CD4-positive, alpha-beta T cell (primary cell): Measurements from ENCODE around the gene RNU7-1. TPM values are rescaled to one million over a fixed set of nuclear protein-coding genes. Genes with fewer than 3 reads are reported as not detected.

Experiments used
- ATAC-seq: fragments of 200-7000 bp; cut with Tn5 transposase; one replicate; pipeline ENCODE4 v1.10.0; 2022; ENCODE audit warnings: mild to moderate bottlenecking; ENCODE audit not compliant: poor library complexity
- CTCF ChIA-PET: fragments of 350-600 bp; sonication (Branson Sonifier 250); formaldehyde crosslinking; loops from one replicate; lab custom pipeline; 2021; ENCODE audit warnings: antibody characterized with exemption, inconsistent platforms; lab: Charles Lee
- POLR2A ChIA-PET: fragments of 350-600 bp; sonication (Branson Sonifier 250); formaldehyde crosslinking; loops from one replicate; lab custom pipeline; 2021; ENCODE audit warnings: antibody characterized with exemption, inconsistent platforms; lab: Charles Lee
- DNase-seq, 14 experiments: peaks; one replicate each; pipeline ENCODE4 v3.0.0-alpha.2; 2013 to 2020; ENCODE audit warnings: mixed read lengths in 2 of 14
- H3K27ac ChIP-seq, 2 donors: one replicate each; pipeline versions ENCODE4 v1.5.1 to v1.7.0; 2013; ENCODE audit warnings: low read length in 2 of 2, low read depth in 1 of 2, mild to moderate bottlenecking in 1 of 2
- H3K27me3 ChIP-seq, 2 experiments: 1 replicate in 1 of 2; 2 replicates in 1 of 2; pipeline versions ENCODE4 v1.6.1 to v1.7.0; 2013; ENCODE audit warnings: low read length in 2 of 2, control low read depth in 1 of 2, mild to moderate bottlenecking in 1 of 2, moderate library complexity in 1 of 2; ENCODE audit not compliant: insufficient read depth in 2 of 2, control insufficient read depth in 1 of 2
- H3K36me3 ChIP-seq: one replicate; pipeline ENCODE4 v1.6.1; 2013; ENCODE audit warnings: low read length, control low read depth; ENCODE audit not compliant: insufficient read depth
- H3K4me1 ChIP-seq: one replicate; pipeline ENCODE4 v1.6.1; 2013; ENCODE audit warnings: low read length, control low read depth; ENCODE audit not compliant: insufficient read depth
- H3K4me3 ChIP-seq: one replicate; pipeline ENCODE4 v1.5.1; 2013; ENCODE audit warnings: mild to moderate bottlenecking, low read length, moderate library complexity
- H3K9me3 ChIP-seq, 2 experiments: 1 replicate in 1 of 2; 2 replicates in 1 of 2; pipeline versions ENCODE4 v1.6.1 to v1.7.0; 2013; ENCODE audit warnings: low read length in 2 of 2, mild to moderate bottlenecking in 2 of 2, control low read depth in 1 of 2, moderate library complexity in 1 of 2; ENCODE audit not compliant: control insufficient read depth in 1 of 2, insufficient read depth in 1 of 2
- H3K27ac Mint-ChIP-seq: one replicate; pipeline ENCODE4 v1.8.0; 2020; ENCODE audit warnings: mixed read lengths
- H3K27me3 Mint-ChIP-seq: one replicate; pipeline ENCODE4 v1.8.0; 2021; ENCODE audit warnings: mixed read lengths
- H3K36me3 Mint-ChIP-seq: one replicate; pipeline ENCODE4 v1.8.0; 2021; ENCODE audit warnings: low read depth, mixed read lengths
- H3K4me1 Mint-ChIP-seq: one replicate; pipeline ENCODE4 v1.8.0; 2021; ENCODE audit warnings: low read depth, mixed read lengths
- H3K4me3 Mint-ChIP-seq: one replicate; pipeline ENCODE4 v1.8.0; 2020; ENCODE audit warnings: mild to moderate bottlenecking, mixed read lengths
- H3K9me3 Mint-ChIP-seq: one replicate; pipeline ENCODE4 v1.8.0; 2020; ENCODE audit warnings: mixed read lengths
- intact Hi-C, 2 experiments: fragments of 100-400 bp; cut with DNase I in 1 of 2; cut with micrococcal nuclease in 1 of 2; formaldehyde crosslinking; loops; one replicate each; pipeline versions ENCODE4 v1.15.1 to v1.9.0; 2023 to 2025; cut with DNase I, micrococcal nuclease
- total RNA-seq, 174 experiments: library from RNA in 2 of 174; stranded (reverse) in 2 of 174; gene quantifications; one replicate each; pipeline ENCODE4 v1.2.3 and lab custom pipeline; 2021 to 2026
- TF ChIP-seq, protein P1 (sequence below): fragments of 200-600 bp; IDR thresholded peaks from one replicate; pipeline ENCODE4 v1.8.0; 2022; ENCODE audit warnings: antibody characterized with exemption, mild to moderate bottlenecking

RNU7-1 gene
- total RNA-seq, 2 experiments from 2014 or later: not detected

DNA sequence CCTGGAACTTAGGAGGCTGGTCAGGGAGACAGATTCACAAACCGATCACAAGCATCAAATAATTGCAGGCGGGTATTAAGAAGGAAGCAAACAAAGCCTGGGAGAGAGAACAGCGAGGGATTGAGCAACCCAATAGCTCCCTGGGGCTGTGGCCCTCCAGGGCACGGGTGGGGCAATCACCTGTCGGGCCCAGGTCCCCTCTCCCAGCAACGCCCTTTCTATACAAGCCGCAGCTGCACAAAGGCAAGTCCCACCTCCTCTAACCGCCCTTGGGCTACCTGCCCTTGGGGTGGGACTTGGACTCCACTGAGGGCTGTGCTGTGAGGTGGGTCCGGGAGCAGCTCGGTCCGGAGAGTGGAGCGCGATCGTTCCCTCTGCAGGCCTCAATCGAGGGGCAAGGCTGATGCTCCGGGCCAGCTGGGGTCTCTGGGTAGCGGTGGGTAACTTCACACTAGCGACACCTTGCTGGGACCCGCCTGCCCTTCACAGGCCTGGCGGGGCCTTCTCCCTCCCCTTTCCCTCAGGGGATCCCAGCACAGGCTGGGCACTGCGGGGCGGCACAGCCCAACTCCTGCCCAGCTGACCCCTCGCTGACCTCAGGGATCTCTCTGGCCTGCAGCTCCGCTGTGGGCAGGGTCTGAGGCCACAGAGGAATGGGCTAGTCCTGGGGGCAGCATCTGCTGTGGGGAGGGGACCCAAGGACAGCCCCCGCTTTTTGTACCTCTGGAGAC is 18.8 kb downstream of the RNU7-1 start:
- Mint-ChIP-seq H3K4me3 (peak overlapping the region; percentile 90), H3K27ac (peak overlapping the region; percentile 97), H3K4me1 (peaks cover 66% of the 10 kb centered on the region), H3K36me3 (peaks cover 68% of the 10 kb centered on the region), H3K9me3 (no peaks in the 10 kb centered on the region), H3K27me3 (no peaks in the 10 kb centered on the region)
- CTCF ChIA-PET: interaction anchor here (1.1 to 13.3 kb wide), 6 partner anchors 15 to 71 kb away, joined by 4 to 324 read pairs (median 11); partner anchors contain the start of genes C12orf57, ENO2, LPCAT3 and LRRC23
- peak overlapping the region; percentile 29 for H3K4me3 ChIP-seq
- H3K27me3 ChIP-seq: no peaks in the 10 kb centered on the region
- H3K36me3 ChIP-seq: peaks cover 48% of the 10 kb centered on the region
- peak overlapping the region; percentile 94 to 96 for H3K27ac ChIP-seq
- peak in 1 of 14 experiments; percentile 40 for DNase-seq
- POLR2A ChIA-PET: interaction anchor here (1.6 to 16.4 kb wide), 8 partner anchors 8 to 273 kb away, joined by 4 to 963 read pairs (median 8); partner anchors contain the start of genes C12orf57, ENO2, LPCAT3 and PTPN6
- ATAC-seq: no peak
- peaks cover 78% of the 10 kb centered on the region for H3K4me1 ChIP-seq
- H3K9me3 ChIP-seq: no peaks in the 10 kb centered on the region
- intact Hi-C loops: no loop called here
- TF ChIP-seq, protein P1, sequence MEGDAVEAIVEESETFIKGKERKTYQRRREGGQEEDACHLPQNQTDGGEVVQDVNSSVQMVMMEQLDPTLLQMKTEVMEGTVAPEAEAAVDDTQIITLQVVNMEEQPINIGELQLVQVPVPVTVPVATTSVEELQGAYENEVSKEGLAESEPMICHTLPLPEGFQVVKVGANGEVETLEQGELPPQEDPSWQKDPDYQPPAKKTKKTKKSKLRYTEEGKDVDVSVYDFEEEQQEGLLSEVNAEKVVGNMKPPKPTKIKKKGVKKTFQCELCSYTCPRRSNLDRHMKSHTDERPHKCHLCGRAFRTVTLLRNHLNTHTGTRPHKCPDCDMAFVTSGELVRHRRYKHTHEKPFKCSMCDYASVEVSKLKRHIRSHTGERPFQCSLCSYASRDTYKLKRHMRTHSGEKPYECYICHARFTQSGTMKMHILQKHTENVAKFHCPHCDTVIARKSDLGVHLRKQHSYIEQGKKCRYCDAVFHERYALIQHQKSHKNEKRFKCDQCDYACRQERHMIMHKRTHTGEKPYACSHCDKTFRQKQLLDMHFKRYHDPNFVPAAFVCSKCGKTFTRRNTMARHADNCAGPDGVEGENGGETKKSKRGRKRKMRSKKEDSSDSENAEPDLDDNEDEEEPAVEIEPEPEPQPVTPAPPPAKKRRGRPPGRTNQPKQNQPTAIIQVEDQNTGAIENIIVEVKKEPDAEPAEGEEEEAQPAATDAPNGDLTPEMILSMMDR: no peak

DNA sequence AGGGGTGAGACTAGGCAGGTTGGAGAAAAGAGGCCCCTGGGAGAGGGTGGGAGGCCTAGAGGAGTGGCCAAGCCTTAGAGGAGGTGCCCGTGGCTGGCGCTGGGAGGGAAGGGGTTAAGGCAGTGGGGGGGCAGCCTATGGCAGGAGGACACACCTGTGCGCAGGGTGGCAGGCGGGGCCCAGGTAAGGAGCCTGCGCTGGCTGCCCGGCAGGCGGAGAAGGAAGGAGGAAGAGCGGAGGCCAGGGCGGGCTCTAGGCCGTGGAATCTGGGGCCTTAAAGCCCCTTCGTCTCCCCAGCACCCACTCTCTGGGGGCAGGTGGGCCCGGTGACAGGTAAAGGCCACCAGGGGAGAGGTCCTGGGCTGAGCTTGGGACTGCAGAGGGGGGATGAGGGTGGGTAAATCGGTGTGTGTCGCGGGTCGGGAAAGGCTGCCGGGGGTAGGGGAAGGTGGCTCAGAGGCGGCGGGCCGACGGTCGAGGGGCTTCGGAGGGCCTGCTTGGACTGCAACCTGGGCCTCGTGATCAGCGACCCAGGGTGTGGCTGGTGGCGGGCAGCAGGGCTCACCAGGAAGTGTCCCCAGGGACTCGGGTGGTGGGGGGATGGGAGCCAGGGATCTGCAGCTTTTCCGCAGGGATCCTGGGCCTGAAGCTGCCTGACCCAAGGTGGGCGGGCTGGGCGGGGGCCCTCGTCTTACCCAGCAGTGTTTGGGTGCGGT is 19.6 kb downstream of the RNU7-1 start:
- Histone ChIP-seq H3K4me3 (no peak overlapping the region), H3K36me3 (peaks cover 48% of the 10 kb centered on the region), H3K27ac (peak overlapping the region in 1 of 2 donors; percentile 96), H3K4me1 (peaks cover 71% of the 10 kb centered on the region), H3K27me3 (no peaks in the 10 kb centered on the region), H3K9me3 (no peaks in the 10 kb centered on the region)
- no peaks in the 10 kb centered on the region for H3K27me3 Mint-ChIP-seq
- TF ChIP-seq, protein P1: no peak
- DNase-seq (peak in 1 of 14 experiments; percentile 37), ATAC-seq (no peak)
- intact Hi-C loops: no loop called here
- ChIA-PET CTCF (interaction anchor here (0.5 to 13.3 kb wide), 3 partner anchors 15 to 154 kb away, joined by 3 to 324 read pairs (median 4); partner anchors contain the start of genes C12orf57, PTPN6 and RNU7-1), POLR2A (interaction anchor here (1.6 to 16.4 kb wide), 4 partner anchors 9 to 90 kb away, joined by 5 to 963 read pairs (median 51); partner anchors contain the start of genes C12orf57, PTPN6, RNU7-1 and SPSB2)
- no peaks in the 10 kb centered on the region for H3K9me3 Mint-ChIP-seq
- H3K4me1 Mint-ChIP-seq: peaks cover 59% of the 10 kb centered on the region
- H3K4me3 Mint-ChIP-seq: no peak overlapping the region
- H3K27ac Mint-ChIP-seq: peak overlapping the region; percentile 97
- H3K36me3 Mint-ChIP-seq: peaks cover 69% of the 10 kb centered on the region

DNA sequence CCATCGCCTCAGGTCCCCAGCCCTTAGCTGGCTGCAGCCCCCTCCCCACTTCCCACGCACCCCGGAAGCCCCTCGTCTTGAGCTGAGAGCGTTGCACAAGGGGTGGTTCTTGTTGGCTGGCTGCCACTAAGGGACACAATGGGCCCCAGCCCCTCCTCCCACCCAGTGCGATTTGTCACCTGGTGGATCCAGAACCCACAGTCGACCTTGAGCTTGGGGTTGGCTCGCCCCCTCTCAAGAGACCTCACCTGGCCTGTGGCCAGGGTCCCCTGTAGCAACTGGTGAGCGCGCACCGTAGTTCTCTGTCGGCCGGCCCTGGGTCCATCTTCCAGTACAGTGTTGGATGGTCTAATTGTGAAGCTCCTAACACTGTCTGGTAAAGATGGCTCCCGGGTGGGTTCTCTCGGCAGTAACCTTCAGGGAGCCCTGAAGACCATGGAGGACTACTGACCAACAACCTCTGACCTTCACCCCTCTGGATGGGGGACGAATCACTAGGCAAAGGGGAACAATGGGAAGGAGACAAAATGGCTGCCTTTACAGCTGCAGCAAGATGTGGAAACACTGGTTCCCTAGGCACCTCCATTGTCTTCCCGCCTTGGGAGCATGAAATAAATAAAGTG is 20.3 kb downstream of the RNU7-1 start:
- peaks cover 56% of the 10 kb centered on the region for H3K4me1 Mint-ChIP-seq
- peak in 1 of 14 experiments; percentile 36 for DNase-seq
- H3K4me3 Mint-ChIP-seq: no peak overlapping the region
- H3K27me3 ChIP-seq: no peaks in the 10 kb centered on the region
- H3K4me3 ChIP-seq: no peak overlapping the region
- H3K27ac Mint-ChIP-seq: peak overlapping the region; percentile 90
- intact Hi-C loops: loop anchor here in 1 of 2 experiments (2.0 kb wide), 1 partner anchor 95 kb away; no protein-coding TSS in a partner anchor
- CTCF ChIA-PET: interaction anchor here (0.5 to 13.3 kb wide), 6 partner anchors 16 to 154 kb away, joined by 3 to 324 read pairs (median 8); partner anchors contain the start of genes C12orf57, PTPN6 and RNU7-1
- POLR2A ChIA-PET: interaction anchor here (1.0 to 16.4 kb wide), 10 partner anchors 8 to 145 kb away, joined by 3 to 963 read pairs (median 5); partner anchors contain the start of genes ATN1, C12orf57, C1RL and PTPN6
- peaks cover 70% of the 10 kb centered on the region for H3K4me1 ChIP-seq
- no peak for ATAC-seq
- H3K36me3 Mint-ChIP-seq: peaks cover 69% of the 10 kb centered on the region
- H3K27ac ChIP-seq: peak overlapping the region in 1 of 2 donors; percentile 39
- H3K36me3 ChIP-seq: peaks cover 48% of the 10 kb centered on the region
- H3K27me3 Mint-ChIP-seq: no peaks in the 10 kb centered on the region
- no peaks in the 10 kb centered on the region for H3K9me3 ChIP-seq
- H3K9me3 Mint-ChIP-seq: no peaks in the 10 kb centered on the region
- TF ChIP-seq, protein P1: no peak
